Activated CD4-positive, alpha-beta memory T cell treated with anti-CD3 and anti-CD28 coated beads, Interleukin-2, amount 10 ng/mL, durations not matched to agents 7 days and 5 days (primary cell): ENCODE data around the gene PRR5L. TPM values are rescaled to one million over a fixed set of nuclear protein-coding genes. Genes with fewer than 3 reads are reported as not detected.

Experiments used
- CTCF ChIA-PET: fragments of 350-600 bp; sonication (Branson Sonifier 250); formaldehyde crosslinking; loops from one replicate; lab custom pipeline; 2021; ENCODE audit warnings: antibody characterized with exemption, inconsistent platforms; lab: Charles Lee
- POLR2A ChIA-PET: fragments of 350-600 bp; sonication (Branson Sonifier 250); formaldehyde crosslinking; loops from one replicate; lab custom pipeline; 2021; ENCODE audit warnings: antibody characterized with exemption; lab: Charles Lee
- DNase-seq: peaks from one replicate; pipeline ENCODE4 v3.0.0-alpha.2; 2020
- H3K27ac Mint-ChIP-seq: one replicate; pipeline ENCODE4 v1.8.0; 2021; ENCODE audit warnings: mild to moderate bottlenecking, mixed read lengths
- H3K27me3 Mint-ChIP-seq: one replicate; pipeline ENCODE4 v1.8.0; 2021; ENCODE audit warnings: mixed read lengths
- H3K36me3 Mint-ChIP-seq: one replicate; pipeline ENCODE4 v1.8.0; 2021; ENCODE audit warnings: low read depth, mixed read lengths
- H3K4me1 Mint-ChIP-seq: one replicate; pipeline ENCODE4 v1.8.0; 2021; ENCODE audit warnings: mixed read lengths
- H3K4me3 Mint-ChIP-seq: one replicate; pipeline ENCODE4 v1.8.0; 2021; ENCODE audit warnings: mild to moderate bottlenecking, mixed read lengths
- H3K9me3 Mint-ChIP-seq: one replicate; pipeline ENCODE4 v1.8.0; 2021; ENCODE audit warnings: mixed read lengths
- total RNA-seq, 2 experiments: library from RNA; stranded (reverse); gene quantifications; one replicate each; pipeline ENCODE4 v1.2.3, GENCODE V29; 2021

PRR5L gene
- total RNA-seq, 2 experiments from 2014 or later, result 30.2 to 32.0 TPM

- Mint-ChIP-seq H3K36me3 (peaks cover 29% of the 10 kb centered on the region), H3K4me1 (peaks cover 76% of the 10 kb centered on the region), H3K27me3 (no peaks in the 10 kb centered on the region), H3K27ac (peak overlapping the region; percentile 30), H3K4me3 (no peak overlapping the region), H3K9me3 (no peaks in the 10 kb centered on the region)
- ChIA-PET CTCF (no interaction called here), POLR2A (interaction anchor here (0.8 to 4.0 kb wide), 2 partner anchors 11 to 14 kb away, joined by 3 to 16 read pairs; no protein-coding TSS in a partner anchor)
- DNase-seq, result no peak
Measured at GRCh38 chr11:36392196-36392595, 96.1 kb downstream of the PRR5L start.

DNA sequence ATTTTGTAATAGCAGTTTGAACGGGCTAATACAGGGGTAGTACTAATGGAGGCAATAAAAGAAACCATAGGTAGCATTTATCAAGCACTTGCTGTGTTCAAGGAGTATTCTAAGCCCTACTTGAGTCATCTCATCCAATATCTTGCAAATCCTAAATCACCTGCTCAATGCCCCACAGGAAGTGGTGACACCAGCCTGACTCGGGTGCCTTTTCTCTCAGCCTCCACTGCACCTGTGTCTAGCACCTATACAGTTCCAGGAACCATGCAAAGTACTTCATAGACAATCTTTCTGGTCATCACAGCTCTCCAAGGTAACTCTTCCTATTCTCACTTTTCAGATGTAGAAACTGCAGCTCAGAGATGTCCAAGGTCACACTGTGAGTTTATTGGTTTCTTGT lies 98.0 kb downstream of the PRR5L start:
- peak; percentile 48 for DNase-seq
- ChIA-PET CTCF (interaction anchor here (1.3 kb wide), 1 partner anchor 18 kb away, joined by 6 read pairs; no protein-coding TSS in a partner anchor), POLR2A (no interaction called here)
- Mint-ChIP-seq H3K4me3 (no peak overlapping the region), H3K27ac (peak overlapping the region; percentile 7), H3K4me1 (peaks cover 61% of the 10 kb centered on the region), H3K36me3 (peaks cover 34% of the 10 kb centered on the region), H3K27me3 (no peaks in the 10 kb centered on the region), H3K9me3 (no peaks in the 10 kb centered on the region)

DNA sequence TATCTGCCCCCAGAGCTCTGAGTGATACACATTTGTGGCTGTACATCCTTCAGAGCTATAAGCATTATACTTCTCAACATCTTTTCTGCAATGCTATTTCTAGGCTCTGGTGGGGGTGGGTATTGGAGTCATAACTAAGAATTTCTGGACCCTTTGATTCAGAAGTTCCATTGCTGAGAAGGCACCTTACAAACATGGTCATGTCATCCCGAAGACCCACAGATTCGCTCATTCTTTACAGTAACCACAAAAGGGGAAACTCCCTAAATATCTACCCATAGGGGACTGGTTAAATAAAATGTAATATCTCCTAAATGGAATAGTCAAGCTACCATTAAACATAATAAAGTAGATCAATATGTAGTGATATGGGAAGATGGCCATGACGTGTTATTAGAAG lies 98.8 kb downstream of the PRR5L start:
- Mint-ChIP-seq H3K27me3 (no peaks in the 10 kb centered on the region), H3K4me3 (no peak overlapping the region), H3K36me3 (peaks cover 40% of the 10 kb centered on the region), H3K27ac (no peak overlapping the region), H3K4me1 (peaks cover 60% of the 10 kb centered on the region), H3K9me3 (no peaks in the 10 kb centered on the region)
- DNase-seq, result no peak
- POLR2A ChIA-PET, result interaction anchor here (0.8 kb wide), 1 partner anchor 17 kb away, joined by 3 read pairs; no protein-coding TSS in a partner anchor
- CTCF ChIA-PET, result interaction anchor here (1.3 kb wide), 1 partner anchor 19 kb away, joined by 6 read pairs; no protein-coding TSS in a partner anchor

GRCh38 chr11:36395978-36396736 lies 100.1 kb downstream of the PRR5L start:
- Mint-ChIP-seq H3K27me3 (no peaks in the 10 kb centered on the region), H3K9me3 (no peaks in the 10 kb centered on the region), H3K27ac (no peak overlapping the region), H3K4me1 (peaks cover 60% of the 10 kb centered on the region), H3K4me3 (no peak overlapping the region), H3K36me3 (peaks cover 50% of the 10 kb centered on the region)
- DNase-seq, result no peak
- ChIA-PET CTCF (no interaction called here), POLR2A (interaction anchor here (0.9 kb wide), 1 partner anchor 11 kb away, joined by 3 read pairs; no protein-coding TSS in a partner anchor)

DNA sequence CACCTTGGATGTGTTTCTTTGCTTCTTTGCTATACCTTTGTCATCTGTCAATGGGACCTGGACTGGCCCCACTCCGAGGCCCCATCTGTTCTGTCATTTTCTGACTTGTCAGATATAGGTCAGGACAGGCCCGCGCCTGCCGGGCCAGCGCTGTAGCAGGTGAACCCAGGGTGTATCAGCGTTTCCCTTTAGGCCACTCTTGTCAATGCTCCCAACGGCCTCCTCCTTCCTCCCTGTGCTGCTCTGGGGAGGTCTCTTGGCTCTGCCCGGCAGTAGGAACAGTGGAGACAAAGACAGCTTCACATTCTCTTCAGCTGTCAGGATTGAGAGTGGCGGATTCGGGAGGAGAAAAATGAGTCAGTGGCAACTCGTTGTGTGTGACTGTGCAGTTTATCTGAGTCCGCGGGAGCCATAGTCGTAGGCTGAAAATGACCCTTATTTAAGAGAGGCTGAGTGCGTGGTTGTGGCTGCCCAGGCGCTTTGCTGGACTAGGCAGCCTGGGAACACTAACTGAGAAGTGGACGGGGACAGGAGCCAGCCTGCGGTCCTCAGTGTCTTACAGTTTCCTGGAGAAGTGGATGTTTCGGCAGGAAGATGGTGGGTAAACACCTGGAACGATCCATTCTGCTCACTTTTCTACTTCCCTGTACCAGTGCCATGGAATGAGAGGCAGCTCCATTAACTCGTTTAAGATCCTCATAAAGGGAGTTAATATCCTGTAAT lies 102.3 kb downstream of the PRR5L start:
- Mint-ChIP-seq H3K9me3 (no peaks in the 10 kb centered on the region), H3K27me3 (no peaks in the 10 kb centered on the region), H3K36me3 (peaks cover 55% of the 10 kb centered on the region), H3K4me1 (peaks cover 46% of the 10 kb centered on the region), H3K4me3 (no peak overlapping the region), H3K27ac (no peak overlapping the region)
- ChIA-PET POLR2A (no interaction called here), CTCF (no interaction called here)
- DNase-seq, result no peak

DNA sequence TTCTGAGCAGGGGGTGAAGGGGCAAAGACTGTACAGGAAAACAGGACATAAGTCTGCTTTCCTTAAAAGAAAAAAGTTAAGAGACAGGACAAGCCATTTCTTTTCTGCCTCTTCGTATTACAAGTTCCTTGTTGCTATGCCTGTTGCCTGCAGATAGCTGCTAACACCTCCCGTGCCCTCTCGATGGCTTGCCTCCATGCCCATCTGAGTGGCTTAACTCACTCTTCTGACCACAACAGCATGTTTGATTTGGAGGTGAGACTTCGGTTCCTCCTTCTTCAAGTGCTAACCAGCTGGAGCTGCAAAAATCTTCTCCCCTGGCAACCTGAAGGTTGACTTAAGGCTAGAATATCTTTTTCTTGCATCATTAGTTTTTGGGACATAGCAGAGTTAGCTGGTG lies 103.1 kb downstream of the PRR5L start:
- peaks cover 38% of the 10 kb centered on the region for H3K4me1 Mint-ChIP-seq
- DNase-seq, result no peak
- H3K4me3 Mint-ChIP-seq, result no peak overlapping the region
- no peak overlapping the region for H3K27ac Mint-ChIP-seq
- ChIA-PET CTCF (no interaction called here), POLR2A (interaction anchor here (0.9 kb wide), 1 partner anchor 14 kb away, joined by 3 read pairs; no protein-coding TSS in a partner anchor)
- H3K9me3 Mint-ChIP-seq, result no peaks in the 10 kb centered on the region
- no peaks in the 10 kb centered on the region for H3K27me3 Mint-ChIP-seq
- H3K36me3 Mint-ChIP-seq, result peaks cover 57% of the 10 kb centered on the region

DNA sequence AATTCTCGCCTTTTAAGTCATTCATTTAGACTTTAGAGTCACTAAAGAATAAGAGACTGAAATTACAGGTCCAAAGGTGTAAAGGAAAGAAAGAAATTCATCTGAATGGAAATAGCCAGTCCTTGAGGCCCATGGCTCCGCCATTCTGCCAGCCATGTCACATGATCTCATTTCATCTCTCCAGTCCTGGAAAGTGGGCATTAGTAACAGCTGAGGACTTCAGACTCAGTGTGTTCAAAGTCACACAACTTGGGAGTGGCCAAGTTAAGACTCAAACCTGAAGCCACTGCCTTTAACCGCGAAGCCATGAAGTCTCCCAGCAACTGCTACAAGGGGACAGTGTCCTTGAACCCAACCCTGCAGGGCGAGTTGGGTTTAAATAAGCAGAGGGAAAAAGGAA lies 103.7 kb downstream of the PRR5L start:
- no peaks in the 10 kb centered on the region for H3K9me3 Mint-ChIP-seq
- H3K27me3 Mint-ChIP-seq, result no peaks in the 10 kb centered on the region
- DNase-seq, result no peak
- peaks cover 56% of the 10 kb centered on the region for H3K36me3 Mint-ChIP-seq
- no peak overlapping the region for H3K4me3 Mint-ChIP-seq
- H3K27ac Mint-ChIP-seq, result no peak overlapping the region
- ChIA-PET POLR2A (interaction anchor here (0.9 kb wide), 1 partner anchor 13 kb away, joined by 3 read pairs; no protein-coding TSS in a partner anchor), CTCF (no interaction called here)
- peaks cover 33% of the 10 kb centered on the region for H3K4me1 Mint-ChIP-seq

GRCh38 chr11:36400766-36401455 lies 104.8 kb downstream of the PRR5L start:
- Mint-ChIP-seq H3K27me3 (no peaks in the 10 kb centered on the region), H3K4me3 (no peak overlapping the region), H3K9me3 (no peaks in the 10 kb centered on the region), H3K4me1 (peaks cover 29% of the 10 kb centered on the region), H3K27ac (peak overlapping the region; percentile 37), H3K36me3 (peaks cover 64% of the 10 kb centered on the region)
- ChIA-PET POLR2A (interaction anchor here (0.7 to 1.0 kb wide), 3 partner anchors 21 to 23 kb away, joined by 3 to 4 read pairs (median 3); no protein-coding TSS in a partner anchor), CTCF (no interaction called here)
- DNase-seq, result no peak

- H3K27ac Mint-ChIP-seq, result no peak overlapping the region
- peaks cover 44% of the 10 kb centered on the region for H3K4me1 Mint-ChIP-seq
- H3K27me3 Mint-ChIP-seq, result no peaks in the 10 kb centered on the region
- H3K4me3 Mint-ChIP-seq, result no peak overlapping the region
- ChIA-PET CTCF (no interaction called here), POLR2A (interaction anchor here (1.0 kb wide), 1 partner anchor 42 kb away, joined by 3 read pairs; no protein-coding TSS in a partner anchor)
- H3K36me3 Mint-ChIP-seq, result peaks cover 75% of the 10 kb centered on the region
- no peaks in the 10 kb centered on the region for H3K9me3 Mint-ChIP-seq
- DNase-seq, result no peak
Measured at GRCh38 chr11:36402568-36403170, 106.6 kb downstream of the PRR5L start.

DNA sequence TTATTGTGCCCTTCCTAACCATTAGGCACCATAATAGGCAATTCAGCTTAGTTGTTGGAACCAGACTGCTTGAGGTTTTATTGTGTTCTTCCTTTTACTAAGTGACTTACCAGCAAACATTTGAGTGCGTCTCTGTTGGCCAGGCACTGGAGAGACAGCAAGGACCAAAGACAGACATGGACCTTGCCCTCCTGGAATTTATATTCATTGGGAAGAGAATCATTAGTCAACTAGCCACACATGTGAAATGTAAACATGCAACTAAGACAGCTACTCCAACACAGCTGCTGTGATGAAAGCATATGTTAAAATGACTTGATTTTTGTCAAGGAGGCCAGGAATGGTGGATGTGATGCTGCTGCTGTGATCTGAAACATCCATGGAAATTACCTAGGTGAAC lies 107.6 kb downstream of the PRR5L start:
- no peak for DNase-seq
- Mint-ChIP-seq H3K27ac (no peak overlapping the region), H3K9me3 (no peaks in the 10 kb centered on the region), H3K27me3 (no peaks in the 10 kb centered on the region), H3K36me3 (peaks cover 79% of the 10 kb centered on the region), H3K4me3 (no peak overlapping the region), H3K4me1 (peaks cover 52% of the 10 kb centered on the region)
- POLR2A ChIA-PET, result interaction anchor here (1.0 kb wide), 1 partner anchor 43 kb away, joined by 3 read pairs; no protein-coding TSS in a partner anchor
- CTCF ChIA-PET, result interaction anchor here (1.4 kb wide), 1 partner anchor 26 kb away, joined by 5 read pairs; no protein-coding TSS in a partner anchor

DNA sequence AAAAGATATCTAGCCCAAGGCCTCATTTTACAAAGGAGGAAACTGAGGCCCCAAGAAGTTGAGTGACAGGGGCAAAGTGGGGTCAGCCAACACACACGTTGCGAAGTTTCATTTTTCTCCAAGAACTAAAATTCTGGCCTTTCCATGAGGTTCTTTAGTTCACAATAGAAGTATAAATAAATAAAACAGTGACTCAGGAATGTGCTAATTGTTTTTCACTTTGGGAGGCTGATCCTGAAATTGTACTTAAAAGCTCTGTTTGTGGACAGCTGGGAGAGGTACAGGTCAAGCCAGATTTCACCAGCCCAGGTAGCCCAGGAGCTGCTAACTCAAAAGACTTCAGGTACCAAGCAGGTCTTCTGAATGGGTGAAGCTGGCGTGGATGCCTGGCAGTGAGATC lies 108.7 kb downstream of the PRR5L start:
- H3K27ac Mint-ChIP-seq, result no peak overlapping the region
- no peaks in the 10 kb centered on the region for H3K9me3 Mint-ChIP-seq
- H3K4me3 Mint-ChIP-seq, result no peak overlapping the region
- ChIA-PET POLR2A (no interaction called here), CTCF (interaction anchor here (1.4 kb wide), 1 partner anchor 27 kb away, joined by 5 read pairs; no protein-coding TSS in a partner anchor)
- no peaks in the 10 kb centered on the region for H3K27me3 Mint-ChIP-seq
- peaks cover 80% of the 10 kb centered on the region for H3K36me3 Mint-ChIP-seq
- peaks cover 58% of the 10 kb centered on the region for H3K4me1 Mint-ChIP-seq
- DNase-seq, result no peak
